ENCODE data around the gene CFAP91.
"Not testable (repeated sequence)": the region's sequence is repeated elsewhere in the genome, so short reads cannot be mapped to it uniquely, and the experiment has no call there.

The CFAP91 gene

GRCh38 chr3:119678209-119678608 is 24.6 kb upstream of the CFAP91 start:
- DNase-seq = not testable (repeated sequence)

- DNase-seq = peak; percentile 14
Measured at GRCh38 chr3:119679874-119680273, 22.9 kb upstream of the CFAP91 start.

GRCh38 chr3:119681279-119681678 is 21.5 kb upstream of the CFAP91 start:
- peak; percentile 65 for DNase-seq

GRCh38 chr3:119683421-119683820 is 19.4 kb upstream of the CFAP91 start:
- no peak for DNase-seq

GRCh38 chr3:119690043-119690656 is 12.7 kb upstream of the CFAP91 start:
- peak; percentile 35 for DNase-seq

DNA sequence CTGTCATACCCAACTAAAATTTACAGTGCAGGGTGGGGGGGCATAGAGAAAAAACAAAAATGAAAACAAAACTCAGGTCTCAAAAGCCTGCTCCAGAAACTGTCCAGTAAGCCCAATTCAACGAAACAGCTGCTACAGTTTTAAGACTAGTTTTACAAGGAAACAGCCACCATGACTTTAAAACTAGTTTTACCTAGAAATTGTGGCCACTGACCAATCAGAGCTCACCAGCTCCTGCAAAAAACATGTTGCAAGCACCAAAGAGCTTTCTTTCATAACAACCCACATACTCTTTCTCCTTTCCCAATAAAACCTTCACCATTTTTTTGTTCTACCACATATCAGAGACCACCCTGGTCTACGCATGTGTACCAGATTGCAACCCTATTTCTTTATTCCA is 7.3 kb upstream of the CFAP91 start:
- no peak for DNase-seq

DNA sequence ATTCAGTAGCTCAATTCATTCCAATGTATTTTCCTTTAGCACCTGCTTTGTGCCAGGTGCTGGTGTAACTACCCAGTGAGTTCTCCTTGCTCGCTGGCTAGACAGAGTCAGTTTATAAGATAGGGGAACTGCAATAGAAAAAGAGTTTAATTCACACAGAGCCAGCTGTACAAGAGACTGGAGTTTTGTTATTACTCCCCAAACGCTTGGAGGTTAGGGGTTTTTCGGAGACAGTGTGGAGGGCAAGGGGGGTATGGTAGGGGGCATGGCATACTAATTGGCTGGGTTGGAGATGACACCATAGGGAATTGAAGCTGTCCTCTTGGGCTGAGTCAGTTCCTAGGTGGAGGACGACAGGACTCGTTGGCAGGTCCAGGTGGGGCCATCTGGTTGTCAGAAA is 5.4 kb upstream of the CFAP91 start:
- no peak for DNase-seq

- no peak for DNase-seq
Measured at GRCh38 chr3:119700269-119700919, 2.4 kb upstream of the CFAP91 start.

DNA sequence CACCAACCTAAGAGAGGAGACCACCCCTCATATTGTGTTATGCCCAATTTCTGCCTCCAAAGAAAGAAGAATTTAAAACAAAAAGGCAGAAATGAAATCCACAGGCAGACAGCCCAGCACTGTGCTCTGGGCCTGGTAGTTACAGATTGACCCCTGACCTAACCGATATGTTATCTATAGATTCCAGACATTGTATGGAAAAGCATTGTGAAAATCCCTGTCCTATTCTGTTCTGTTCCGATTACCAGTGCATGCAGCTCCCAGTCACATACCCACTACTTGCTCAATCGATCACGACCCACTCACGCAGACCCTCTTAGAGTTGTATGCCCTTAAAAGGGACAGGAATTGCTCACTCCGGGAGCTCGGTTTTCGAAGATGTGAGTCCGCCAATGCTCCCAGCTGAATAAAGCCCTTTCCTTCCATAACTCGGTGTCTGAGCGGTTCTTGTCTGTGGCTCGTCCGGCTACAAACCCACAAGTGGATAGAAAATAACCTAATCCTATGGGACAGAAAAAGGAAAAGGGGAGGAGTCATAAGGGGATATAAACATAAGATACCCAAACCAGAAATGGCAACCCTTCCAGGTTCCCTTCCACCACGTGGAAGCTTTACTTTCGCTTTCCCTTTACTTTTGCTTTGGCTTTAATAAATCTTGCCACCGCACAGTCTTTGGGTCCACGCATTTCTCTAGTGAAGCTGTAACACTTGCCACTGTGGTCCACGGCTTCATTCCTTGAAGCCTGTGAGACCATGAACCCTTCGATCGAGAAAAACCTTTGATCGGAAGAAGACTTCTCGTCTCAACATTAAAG is 1.7 kb upstream of the CFAP91 start:
- DNase-seq = peak; percentile 15

DNA sequence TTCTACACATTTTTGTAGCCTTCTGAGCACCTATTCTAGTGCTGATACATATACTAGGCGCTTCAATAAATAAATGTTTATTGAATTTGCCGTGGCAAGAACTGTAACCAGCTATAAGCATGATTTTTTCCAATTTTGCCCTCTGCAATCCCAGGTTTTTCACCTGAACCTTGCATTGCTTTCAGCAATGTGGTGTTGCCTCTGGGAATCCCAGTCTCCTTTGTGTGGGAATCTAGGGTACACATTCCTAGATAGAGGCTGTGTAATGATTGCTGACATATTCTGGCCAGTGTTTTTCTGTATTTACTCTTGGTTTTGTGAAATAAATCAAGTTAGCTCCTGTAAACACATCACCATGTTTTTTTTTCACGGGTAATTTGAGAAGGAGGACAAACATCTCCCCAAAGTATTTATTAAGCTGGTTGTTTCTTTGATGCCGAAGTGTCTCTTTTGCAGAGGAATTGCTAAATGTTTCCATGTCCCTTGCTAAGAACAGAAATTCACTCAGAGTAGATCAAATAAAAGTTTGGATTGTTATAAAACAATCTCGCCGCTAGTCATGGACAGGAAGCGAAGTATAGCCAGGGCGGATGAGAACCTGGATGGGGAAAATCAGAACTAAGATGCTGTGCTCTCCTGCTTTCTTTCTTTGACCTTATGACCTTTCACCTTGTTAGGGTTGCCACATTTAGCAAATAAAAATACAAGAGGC is 1.2 kb downstream of the CFAP91 start:
- no peak for DNase-seq

DNA sequence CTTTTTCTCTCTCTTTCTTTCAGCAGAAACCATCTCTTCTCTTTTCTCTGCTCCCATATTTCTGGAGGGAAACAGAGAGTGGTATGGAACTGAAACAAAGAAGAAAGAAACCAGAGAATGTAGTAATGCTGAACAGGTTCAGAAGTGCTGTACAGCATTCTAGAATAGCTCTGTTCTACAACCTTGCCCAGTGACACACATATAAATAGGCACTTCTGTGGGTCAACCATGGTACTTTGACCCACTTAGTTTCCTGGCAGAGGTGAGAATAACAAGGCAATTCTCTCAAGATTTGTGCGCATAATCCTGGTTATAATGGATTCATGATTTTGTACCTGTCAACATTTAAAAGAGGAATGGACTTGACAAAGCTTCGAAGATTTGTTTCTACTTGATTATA is 12.3 kb downstream of the CFAP91 start:
- DNase-seq = no peak

DNA sequence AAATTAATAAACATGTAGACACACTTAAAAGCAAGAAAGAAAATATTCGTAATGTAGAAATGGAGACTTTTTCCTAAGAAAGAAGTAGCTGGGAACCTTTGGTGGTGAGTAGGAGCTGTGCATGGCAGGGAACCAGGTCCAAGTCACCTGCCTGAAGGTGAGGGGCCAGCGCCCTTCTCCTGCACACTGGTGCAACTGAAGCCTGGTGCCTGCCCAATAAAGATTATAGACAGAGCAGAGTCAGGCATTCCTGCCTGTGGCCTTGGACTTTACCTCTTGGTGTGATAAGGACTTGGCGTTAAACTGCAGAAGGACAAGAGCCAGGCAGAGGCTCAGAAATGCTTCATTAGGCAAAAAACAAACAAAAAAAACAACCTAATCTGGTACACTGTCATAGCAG is 14.2 kb downstream of the CFAP91 start:
- DNase-seq = no peak

GRCh38 chr3:119717520-119717919 is 14.7 kb downstream of the CFAP91 start:
- DNase-seq = no peak

GRCh38 chr3:119723022-119723421 is 20.2 kb downstream of the CFAP91 start:
- DNase-seq = no peak

DNA sequence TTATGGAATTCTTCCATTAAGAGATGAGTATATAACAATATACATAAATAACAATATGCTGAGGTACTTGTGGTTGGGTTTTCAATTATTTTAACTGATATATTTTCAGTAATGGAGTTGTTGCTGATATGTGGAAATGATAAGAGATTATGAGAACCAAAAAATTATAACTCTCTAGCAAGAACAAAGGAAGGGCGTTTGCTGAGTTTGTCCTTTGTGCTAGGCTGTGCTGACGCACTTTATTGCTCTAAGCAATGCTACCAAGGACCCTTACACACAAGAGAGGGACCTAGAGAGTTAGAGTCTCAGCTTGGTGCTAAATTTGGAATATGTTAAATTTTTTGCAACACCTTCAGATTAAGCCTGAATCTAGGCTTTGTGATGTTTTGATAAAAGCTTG is 24.1 kb downstream of the CFAP91 start:
- no peak for DNase-seq

DNA sequence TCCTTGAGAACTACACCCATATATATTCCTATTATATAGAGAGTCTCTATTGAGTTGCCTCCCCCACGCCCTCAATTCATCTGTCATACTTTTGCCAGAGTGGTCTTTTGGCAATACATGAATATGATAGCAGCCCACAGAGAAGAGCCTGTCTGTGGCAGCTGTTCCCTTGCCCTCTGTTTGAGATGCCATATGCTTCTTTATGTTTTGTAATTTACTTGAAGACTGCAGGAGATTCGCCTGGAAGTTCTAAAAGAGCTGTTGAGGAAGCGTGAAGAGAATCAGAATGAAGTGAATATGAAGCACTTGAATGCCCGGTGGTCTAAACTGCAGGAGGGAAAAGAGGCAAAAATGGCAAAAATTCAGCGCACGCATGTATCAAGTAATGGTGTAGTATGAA is 27.2 kb downstream of the CFAP91 start:
- no peak for DNase-seq

DNA sequence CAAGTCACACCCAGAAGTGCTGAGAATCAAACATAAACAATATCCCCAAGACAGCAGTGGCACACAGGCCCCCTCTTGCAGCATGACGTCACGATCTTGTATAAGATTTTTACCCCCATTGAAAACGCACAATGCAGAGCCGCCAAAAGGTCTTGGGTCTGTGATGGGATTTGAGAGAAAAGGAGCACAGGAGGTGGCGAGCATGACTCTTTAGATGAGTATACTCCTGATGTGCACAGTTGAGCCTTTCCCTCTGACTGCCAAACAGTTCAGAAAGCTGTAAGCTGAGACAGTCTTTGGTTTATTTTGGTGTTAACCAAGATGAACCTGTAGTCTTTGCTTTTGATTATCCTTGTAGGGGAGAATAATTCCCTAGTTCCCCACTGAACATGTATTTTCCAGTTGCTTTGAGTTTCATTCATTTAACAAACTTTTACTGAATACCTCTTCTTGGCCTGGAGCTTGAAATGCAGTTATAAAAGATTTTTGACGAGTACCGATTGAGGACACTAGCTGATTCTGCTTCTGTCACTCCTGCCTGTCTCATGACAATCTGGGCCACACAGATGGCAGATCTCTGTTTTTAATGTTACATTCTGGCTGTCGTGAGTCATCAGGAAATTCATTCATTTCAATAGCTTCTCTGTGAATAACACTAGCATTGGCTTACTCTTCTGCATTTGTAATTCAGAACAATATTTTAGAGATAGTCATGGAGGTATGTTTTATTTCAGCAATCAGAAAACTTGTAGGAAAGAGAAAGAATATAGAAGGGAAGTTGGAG is 28.9 kb downstream of the CFAP91 start:
- no peak for DNase-seq

- no peak for DNase-seq
Measured at GRCh38 chr3:119733812-119734211, 31.0 kb downstream of the CFAP91 start.

GRCh38 chr3:119738741-119739140 is 35.9 kb downstream of the CFAP91 start:
- no peak for DNase-seq

- DNase-seq = no peak
Measured at GRCh38 chr3:119741657-119742590, 39.1 kb downstream of the CFAP91 start.

DNA sequence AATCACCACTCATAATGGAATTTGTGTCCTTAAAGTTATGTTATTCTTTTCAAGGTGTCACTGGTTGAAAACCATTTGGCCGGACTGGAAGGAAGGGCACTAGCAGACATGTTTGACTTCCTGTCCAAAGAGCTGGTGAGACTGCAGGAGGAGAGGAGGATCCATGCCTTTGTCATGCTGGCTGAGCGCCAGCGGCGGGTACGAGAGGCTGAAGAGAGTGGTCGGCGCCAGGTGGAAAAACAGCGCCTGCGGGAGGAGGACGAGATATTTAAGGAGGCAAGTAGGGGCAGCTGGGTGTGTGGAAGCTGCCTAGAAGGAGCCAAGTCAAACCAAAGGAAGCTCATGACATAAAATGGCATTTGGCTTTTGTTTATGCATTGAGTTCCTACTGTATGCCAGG is 41.1 kb downstream of the CFAP91 start:
- no peak for DNase-seq

GRCh38 chr3:119745942-119746341 is 43.1 kb downstream of the CFAP91 start:
- no peak for DNase-seq
